Vagina (tissue), 2 donors: ENCODE results near the gene C16orf89. TPM values are rescaled to one million over a fixed set of nuclear protein-coding genes. Genes with fewer than 3 reads are reported as not detected.
"Not testable (repeated sequence)": the region's sequence is repeated elsewhere in the genome, so short reads cannot be mapped to it uniquely, and the experiment has no call there.

Experiments
- DNase-seq, 2 donors: peaks; one replicate each; pipeline ENCODE4 v3.0.0-alpha.2; 2017; ENCODE audit errors: extremely low spot score in 2 of 2
- H3K27ac ChIP-seq: fragments of 200-600 bp; sonication (generic); one replicate; pipeline ENCODE4 v1.5.1; 2019
- H3K27me3 ChIP-seq: fragments of 200-600 bp; sonication (generic); one replicate; pipeline ENCODE4 v1.5.1; 2019
- H3K36me3 ChIP-seq, 2 donors: fragments of 200-600 bp; sonication (generic); one replicate each; pipeline ENCODE4 v1.5.1; 2017 to 2019
- H3K4me1 ChIP-seq: fragments of 200-600 bp; sonication (generic); one replicate; pipeline ENCODE4 v1.5.1; 2019
- H3K4me3 ChIP-seq, 2 donors: fragments of 200-600 bp; sonication (generic); 1 replicate in 1 of 2; 2 replicates in 1 of 2; pipeline ENCODE4 v1.5.1; 2016 to 2019
- H3K9me3 ChIP-seq: fragments of 200-600 bp; sonication (generic); one replicate; pipeline ENCODE4 v1.5.1; 2019
- intact Hi-C: fragments of 100-400 bp; cut with DNase I; formaldehyde crosslinking; loops from one replicate; pipeline ENCODE4 v1.15.1; 2023
- total RNA-seq: library from RNA; depleted of rRNA; stranded (reverse); fragments of >200 nt; gene quantifications from one replicate; pipeline ENCODE4 v1.2.3, GENCODE V29; 2016

Gene C16orf89
- total RNA-seq, 1 donor from 2014 or later: 4.4 TPM

- peak overlapping the region; percentile 86 to 88 for H3K4me3 ChIP-seq
- H3K36me3 ChIP-seq, H3K9me3 ChIP-seq, H3K27ac ChIP-seq, H3K27me3 ChIP-seq, DNase-seq, intact Hi-C loops: not testable (repeated sequence)
- H3K4me1 ChIP-seq: peaks cover 13% of the 10 kb centered on the region
These were observed 30.8 kb upstream of the C16orf89 start for GRCh38 chr16:5096437-5097060.

- H3K4me3 ChIP-seq, H3K27ac ChIP-seq, H3K27me3 ChIP-seq, intact Hi-C loops, DNase-seq, H3K9me3 ChIP-seq, H3K36me3 ChIP-seq: not testable (repeated sequence)
- H3K4me1 ChIP-seq: peaks cover 13% of the 10 kb centered on the region
These were observed 29.5 kb upstream of the C16orf89 start for GRCh38 chr16:5095145-5095830.

GRCh38 chr16:5093746-5094145 is 28.0 kb upstream of the C16orf89 start:
- DNase-seq: not testable (repeated sequence)

GRCh38 chr16:5093081-5093480 is 27.3 kb upstream of the C16orf89 start:
- H3K27me3 ChIP-seq, DNase-seq, intact Hi-C loops, H3K36me3 ChIP-seq, H3K27ac ChIP-seq, H3K4me1 ChIP-seq, H3K9me3 ChIP-seq, H3K4me3 ChIP-seq: not testable (repeated sequence)

More at GRCh38 chr16:5093746-5094145, 28.0 kb upstream of the C16orf89 start:
- H3K9me3 ChIP-seq, H3K36me3 ChIP-seq, H3K4me3 ChIP-seq, H3K27me3 ChIP-seq, intact Hi-C loops, H3K27ac ChIP-seq: not testable (repeated sequence)
- H3K4me1 ChIP-seq: peaks cover 11% of the 10 kb centered on the region

GRCh38 chr16:5090592-5090991 is 24.8 kb upstream of the C16orf89 start:
- H3K9me3 ChIP-seq, H3K27me3 ChIP-seq, H3K36me3 ChIP-seq, H3K27ac ChIP-seq, intact Hi-C loops, H3K4me1 ChIP-seq, H3K4me3 ChIP-seq, DNase-seq: not testable (repeated sequence)

GRCh38 chr16:5089911-5090555 is 24.3 kb upstream of the C16orf89 start:
- H3K36me3 ChIP-seq, H3K9me3 ChIP-seq, H3K27me3 ChIP-seq, H3K4me3 ChIP-seq, H3K4me1 ChIP-seq, intact Hi-C loops, H3K27ac ChIP-seq, DNase-seq: not testable (repeated sequence)

GRCh38 chr16:5088936-5089335 is 23.2 kb upstream of the C16orf89 start:
- peaks cover 0 to 15% of the 10 kb centered on the region in 2 donors for H3K36me3 ChIP-seq
- H3K4me3 ChIP-seq, H3K4me1 ChIP-seq, DNase-seq, H3K9me3 ChIP-seq, H3K27ac ChIP-seq, intact Hi-C loops, H3K27me3 ChIP-seq: not testable (repeated sequence)

- H3K27me3 ChIP-seq, H3K9me3 ChIP-seq, intact Hi-C loops, H3K27ac ChIP-seq, H3K4me3 ChIP-seq, DNase-seq, H3K4me1 ChIP-seq: not testable (repeated sequence)
- peaks cover 0 to 15% of the 10 kb centered on the region in 2 donors for H3K36me3 ChIP-seq
These were observed 22.5 kb upstream of the C16orf89 start for GRCh38 chr16:5088086-5088790.

GRCh38 chr16:5085716-5086115 is 20.0 kb upstream of the C16orf89 start:
- H3K4me3 ChIP-seq, H3K27me3 ChIP-seq, H3K9me3 ChIP-seq, H3K27ac ChIP-seq, H3K4me1 ChIP-seq, DNase-seq, intact Hi-C loops: not testable (repeated sequence)
- peaks cover 0 to 20% of the 10 kb centered on the region in 2 donors for H3K36me3 ChIP-seq
